CD4-positive, alpha-beta T cell treated with Interleukin-2 at 100 ng/mL for 4 hours (primary cell): ENCODE measurements around the gene PSMD9.
"Not testable (repeated sequence)": the region's sequence is repeated elsewhere in the genome, so short reads cannot be mapped to it uniquely, and the experiment has no call there.

Experiments
- DNase-seq: peaks from one replicate; pipeline ENCODE4 v3.0.0-alpha.2; 2020; ENCODE audit warnings: low spot score

Gene PSMD9

DNA sequence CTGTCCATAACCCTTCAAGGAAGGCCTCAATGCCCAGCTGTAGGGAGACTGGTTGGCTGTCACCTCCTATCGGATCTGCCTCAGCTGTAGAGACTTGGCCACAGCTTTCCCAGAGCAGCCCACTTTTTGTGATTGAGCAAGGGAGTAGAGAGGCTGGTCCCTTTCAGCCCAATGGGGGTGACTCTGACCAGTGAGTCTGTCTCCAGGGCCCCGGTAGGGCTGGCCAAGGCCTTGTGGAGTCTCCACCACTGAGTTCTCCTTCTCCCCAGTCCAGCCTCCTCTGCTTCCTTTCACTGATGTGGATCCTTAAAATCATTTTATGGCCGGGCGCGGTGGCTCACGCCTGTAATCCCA is 15.4 kb upstream of the PSMD9 start:
- no peak for DNase-seq

GRCh38 chr12:121874071-121874470 is 14.5 kb upstream of the PSMD9 start:
- no peak for DNase-seq

DNA sequence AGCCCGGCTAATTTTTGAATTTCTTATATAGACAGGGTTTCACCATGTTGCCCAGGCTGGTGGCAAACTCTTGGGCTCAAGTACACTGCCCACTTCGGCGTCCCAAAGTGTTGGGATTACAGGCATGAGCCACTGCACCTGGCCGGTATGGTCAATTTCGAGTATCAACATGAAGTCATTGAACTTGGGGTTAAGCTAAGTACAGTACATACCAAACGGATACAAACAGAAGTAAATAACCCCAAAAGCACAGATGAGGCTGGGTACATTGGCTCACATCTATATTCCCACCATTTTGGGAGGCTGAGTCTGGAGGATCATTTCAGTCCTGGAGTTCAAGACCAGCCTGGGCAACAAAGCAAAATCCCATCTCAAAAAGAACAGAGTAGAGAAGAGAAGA is 13.0 kb upstream of the PSMD9 start:
- DNase-seq = no peak

GRCh38 chr12:121876080-121876447 is 12.5 kb upstream of the PSMD9 start:
- DNase-seq = not testable (repeated sequence)

GRCh38 chr12:121883315-121883660 is 5.3 kb upstream of the PSMD9 start:
- DNase-seq = no peak

GRCh38 chr12:121885129-121885528 is 3.5 kb upstream of the PSMD9 start:
- DNase-seq = not testable (repeated sequence)

DNA sequence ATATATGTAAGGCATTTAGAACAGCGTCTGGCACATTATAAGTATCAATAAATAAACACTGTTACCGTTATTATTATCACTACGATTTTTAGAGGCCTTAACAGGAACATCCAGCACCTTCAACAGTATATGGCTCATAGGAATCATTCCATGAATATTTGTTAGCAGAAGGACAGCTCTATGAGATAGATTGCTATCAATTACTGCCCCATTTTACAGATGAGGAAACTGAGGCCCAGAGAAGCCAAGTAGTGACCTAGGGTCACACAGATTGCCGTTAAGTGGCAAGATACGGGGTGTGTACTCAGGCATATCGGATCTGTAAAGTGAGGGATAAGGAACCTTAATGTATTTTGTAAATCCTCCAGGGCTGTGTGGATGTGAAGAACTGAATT is 510 bp upstream of the PSMD9 start:
- no peak for DNase-seq

DNA sequence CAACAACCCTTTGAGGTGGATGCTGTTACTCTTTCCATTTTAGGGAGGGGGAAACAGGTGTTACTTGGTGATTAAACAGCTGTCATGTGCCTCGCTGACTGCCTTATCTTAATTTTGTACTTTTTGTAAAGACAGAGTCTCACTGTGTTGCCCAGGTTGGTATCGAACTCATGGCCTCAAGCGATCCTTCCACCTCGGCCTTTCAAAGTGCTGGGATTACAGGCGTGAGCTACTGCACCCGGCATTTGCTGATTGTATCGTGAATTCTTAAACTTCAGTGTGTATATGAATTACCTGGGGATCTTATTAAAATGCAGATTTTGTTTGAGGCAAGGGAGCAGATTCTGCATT is 659 bp downstream of the PSMD9 start:
- no peak for DNase-seq

- not testable (repeated sequence) for DNase-seq
Observed at GRCh38 chr12:121889661-121890060, 1.1 kb downstream of the PSMD9 start.

GRCh38 chr12:121892673-121893561 is 4.3 kb downstream of the PSMD9 start:
- DNase-seq = no peak

GRCh38 chr12:121893961-121894460 is 5.4 kb downstream of the PSMD9 start:
- DNase-seq = peak; percentile 26

DNA sequence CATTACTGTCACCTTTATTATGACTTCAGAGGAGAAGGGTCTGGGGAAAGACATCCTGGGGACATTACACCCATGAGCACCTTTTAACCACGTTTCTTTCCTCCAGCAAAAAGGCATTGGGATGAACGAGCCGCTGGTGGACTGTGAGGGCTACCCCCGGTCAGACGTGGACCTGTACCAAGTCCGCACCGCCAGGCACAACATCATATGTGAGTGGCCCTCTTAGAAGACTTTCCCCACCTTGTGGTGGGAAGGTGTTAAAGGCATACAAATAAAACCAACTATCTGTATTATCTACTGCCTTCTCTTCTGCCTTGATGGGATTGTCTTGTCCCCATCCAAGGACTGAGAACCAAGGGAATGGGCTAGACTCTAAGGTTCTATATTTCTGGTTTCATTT is 6.0 kb downstream of the PSMD9 start:
- no peak for DNase-seq

DNA sequence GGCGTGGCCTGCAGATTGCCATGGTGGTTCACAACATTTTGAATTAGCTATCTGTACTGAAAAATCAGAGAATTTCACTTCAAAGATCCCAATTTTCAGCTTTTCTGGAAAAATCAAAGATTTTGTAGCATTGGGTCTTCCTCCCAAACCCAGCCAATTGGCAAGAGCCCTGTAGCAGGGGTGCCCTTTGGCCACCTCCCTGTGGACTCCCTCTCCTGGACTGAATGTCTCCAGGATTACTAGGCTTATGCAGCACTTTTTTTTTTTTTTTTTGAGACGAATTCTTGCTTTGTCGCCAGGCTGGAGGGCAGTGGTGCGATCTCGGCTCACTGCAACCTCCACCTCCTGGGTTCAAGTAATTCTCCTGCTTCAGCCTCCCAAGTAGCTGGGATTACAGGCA is 9.7 kb downstream of the PSMD9 start:
- no peak for DNase-seq

- no peak for DNase-seq
Observed at GRCh38 chr12:121899590-121899989, 11.0 kb downstream of the PSMD9 start.

DNA sequence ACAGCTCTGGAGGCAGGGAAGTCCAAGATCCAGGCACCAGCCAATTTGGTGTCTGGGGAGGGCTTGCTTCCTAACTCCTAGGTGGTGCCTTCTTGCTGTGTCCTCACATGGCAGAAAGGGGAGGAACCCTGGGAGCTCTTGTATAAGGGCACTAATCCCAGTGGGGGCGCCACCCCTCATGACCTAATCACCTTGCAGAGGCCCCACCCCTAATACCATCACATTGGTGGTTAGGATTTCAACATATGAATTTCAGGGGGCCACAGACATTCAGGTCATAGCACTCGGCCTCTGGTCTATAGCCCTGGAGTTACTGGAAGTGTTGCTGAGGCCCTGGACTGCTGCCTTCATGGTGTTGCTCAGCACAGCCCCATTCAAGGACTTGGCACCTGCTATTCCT is 14.6 kb downstream of the PSMD9 start:
- no peak for DNase-seq

DNA sequence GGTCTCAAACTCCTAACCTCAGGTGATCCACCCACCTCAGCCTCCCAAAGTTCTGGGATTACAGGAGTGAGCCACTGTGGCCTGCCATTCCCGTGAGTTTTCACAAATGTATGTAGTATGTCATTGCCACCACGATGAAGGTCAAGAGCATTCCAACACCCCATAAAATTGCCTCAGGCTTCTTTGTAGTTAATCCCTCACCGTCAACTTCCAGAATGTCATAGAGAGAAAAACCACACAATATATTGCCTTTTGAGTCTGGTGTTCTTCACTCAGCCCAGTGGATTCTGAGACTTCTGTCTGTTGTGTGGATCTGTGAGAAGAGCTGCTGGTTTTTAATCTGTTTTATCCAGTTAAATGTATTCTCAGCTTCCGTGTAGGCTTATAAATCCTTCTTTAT is 17.2 kb downstream of the PSMD9 start:
- DNase-seq = no peak

GRCh38 chr12:121908702-121909101 is 20.1 kb downstream of the PSMD9 start:
- no peak for DNase-seq

DNA sequence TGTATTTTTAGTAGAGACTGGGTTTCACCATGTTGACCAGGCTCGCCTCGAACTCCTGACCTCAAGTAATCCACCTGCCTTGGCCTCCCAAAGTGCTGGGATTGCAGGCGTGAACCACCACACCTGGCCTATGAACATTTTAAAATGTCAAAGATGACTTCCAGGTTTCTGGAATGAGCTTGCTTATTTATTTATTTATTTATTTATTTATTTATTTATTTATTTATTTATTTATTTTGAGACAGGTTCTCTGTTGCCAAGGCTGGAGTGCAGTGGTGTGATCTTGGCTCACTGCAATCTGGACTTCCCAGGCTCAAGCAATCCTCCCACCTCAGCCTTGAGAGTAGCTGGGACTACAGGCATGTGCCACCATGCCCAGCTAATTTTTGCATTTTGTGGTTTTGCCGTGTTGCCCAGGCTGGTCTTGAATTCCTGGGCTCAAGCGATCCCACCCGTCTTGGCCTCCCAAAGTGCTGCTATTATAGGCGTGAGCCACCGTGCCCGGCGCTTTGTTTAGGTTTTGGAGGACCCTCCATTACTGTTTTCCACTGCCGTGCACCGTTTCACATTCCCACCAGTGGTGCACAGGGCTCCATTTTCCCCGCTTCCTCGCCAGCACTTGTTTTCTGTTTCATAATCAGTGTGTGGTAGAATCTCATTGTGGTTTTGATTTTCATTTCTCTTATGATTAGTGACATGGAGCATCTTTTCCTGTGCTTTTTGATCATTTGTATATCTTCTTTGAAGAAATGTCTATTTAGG is 23.4 kb downstream of the PSMD9 start:
- no peak for DNase-seq

DNA sequence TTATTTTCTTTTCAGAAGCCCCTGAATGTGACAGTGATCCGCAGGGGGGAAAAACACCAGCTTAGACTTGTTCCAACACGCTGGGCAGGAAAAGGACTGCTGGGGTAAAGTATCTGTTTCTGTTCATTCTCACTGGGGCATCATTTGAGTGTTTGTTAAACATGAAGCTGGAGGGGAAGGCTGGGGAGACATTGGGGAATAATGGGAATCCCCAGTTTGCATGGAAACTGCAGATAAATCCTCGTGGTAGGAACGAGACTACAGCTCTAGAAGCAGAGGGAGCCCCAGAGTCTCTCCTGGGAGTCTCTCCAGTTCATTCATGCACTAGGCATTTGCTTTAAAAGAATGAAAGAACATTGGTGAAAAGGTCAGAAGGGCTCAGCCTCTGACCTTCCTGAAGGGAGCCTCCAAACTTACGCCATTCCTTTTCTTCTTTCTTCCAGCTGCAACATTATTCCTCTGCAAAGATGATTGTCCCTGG is 27.3 kb downstream of the PSMD9 start:
- no peak for DNase-seq

DNA sequence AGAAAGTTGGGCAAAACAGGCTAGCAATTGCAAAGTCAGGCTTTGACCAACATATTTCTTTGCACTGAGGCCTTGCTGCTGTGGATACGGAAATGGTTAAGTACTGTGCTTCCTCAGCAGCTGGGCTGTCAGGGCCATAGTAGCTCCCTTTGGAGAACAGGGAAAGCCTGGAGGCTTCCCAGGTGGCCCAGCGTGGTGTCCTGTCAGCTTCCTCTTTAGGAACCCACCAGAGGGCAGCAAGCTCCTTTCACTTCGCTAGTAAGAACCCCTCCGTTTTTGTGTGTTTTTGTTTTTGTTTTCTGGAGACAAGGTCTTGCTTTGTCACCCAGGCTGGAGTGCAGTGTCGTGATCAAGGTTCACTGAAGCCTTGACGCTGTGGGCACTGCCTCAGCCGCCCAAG is 28.1 kb downstream of the PSMD9 start:
- DNase-seq = no peak

GRCh38 chr12:121917950-121918678 is 29.5 kb downstream of the PSMD9 start, which contains the start of gene CFAP251:
TSS of gene CFAP251 (plus strand) at chr12:121918592. CDS start at chr12:121921306, 2,714 bp downstream.
- peak; percentile 94 for DNase-seq

- no peak for DNase-seq
Observed at GRCh38 chr12:121918679-121919038, 30.1 kb downstream of the PSMD9 start.

GRCh38 chr12:121921066-121921465 is 32.5 kb downstream of the PSMD9 start:
- DNase-seq = no peak
